NT2/D1 (cell line): ENCODE data around the gene EFNA2.

Experiments used
- SUZ12 ChIP-seq: IDR thresholded peaks from 2 replicates; pipeline ENCODE4 v1.6.1; 2011; ENCODE audit not compliant: insufficient read length, insufficient read depth; ENCODE audit errors: extremely low read depth
- YY1 ChIP-seq: IDR thresholded peaks from 2 replicates; pipeline ENCODE4 v1.6.1; 2011; ENCODE audit not compliant: insufficient read length, insufficient read depth
- ZNF274 ChIP-seq: IDR thresholded peaks from 2 replicates; pipeline ENCODE4 v1.6.1; 2011; ENCODE audit warnings: mild to moderate bottlenecking, low read depth, low read length

DNA sequence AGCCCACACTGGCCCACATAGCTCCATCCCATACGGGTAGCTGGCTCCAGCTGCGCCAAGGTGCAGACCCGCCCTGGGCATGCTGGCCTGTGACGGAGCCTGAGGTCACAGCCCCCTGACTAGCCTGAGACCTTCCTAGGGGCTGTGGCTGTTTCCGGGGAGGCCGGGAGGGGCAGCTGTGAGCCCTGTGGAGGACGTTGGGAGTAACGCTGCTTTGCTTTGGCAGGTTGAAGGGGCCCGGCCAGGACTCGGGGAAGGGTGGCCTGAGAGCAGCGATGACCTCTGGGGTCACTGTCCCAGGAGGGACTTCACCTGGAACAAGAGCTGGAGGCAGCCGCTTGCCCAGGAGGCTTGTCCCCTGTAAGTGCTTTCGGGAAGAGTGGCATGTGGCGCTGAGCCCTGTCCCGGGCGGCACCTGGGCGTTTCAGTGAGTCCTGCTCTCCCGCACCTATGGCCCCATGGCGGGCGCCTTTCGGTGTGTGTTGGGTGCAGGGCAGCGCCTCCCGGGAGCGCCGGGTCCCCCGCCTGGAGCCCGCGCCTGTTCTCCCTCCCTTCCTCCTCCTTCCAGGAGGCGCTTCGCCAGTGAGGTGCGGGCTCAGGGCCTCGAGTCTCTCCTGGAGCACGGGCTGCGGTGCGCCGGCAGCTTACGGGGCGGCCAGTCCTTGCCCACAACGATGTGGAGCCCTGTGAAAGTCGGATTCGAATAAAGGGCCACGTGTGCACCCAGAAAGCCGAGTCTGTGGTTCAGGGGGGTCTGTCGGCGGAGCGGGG is 11.4 kb upstream of the EFNA2 start:
- TF ChIP-seq YY1 (no peak), SUZ12 (no peak), ZNF274 (no peak)
